Progenitor cell of endocrine pancreas (in vitro differentiated cells): Measurements from ENCODE around the gene TES. TPM values are rescaled to one million over a fixed set of nuclear protein-coding genes. Genes with fewer than 3 reads are reported as not detected.

ENCODE experiments used
- DNase-seq: peaks from one replicate; pipeline ENCODE4 v3.0.0; 2021; ENCODE audit warnings: low spot score; ENCODE audit not compliant: unreplicated experiment
- H3K27ac Mint-ChIP-seq: 2 replicates; pipeline ENCODE4 v1.8.0; 2021; ENCODE audit warnings: mild to moderate bottlenecking, moderate library complexity, mixed read lengths
- H3K27me3 Mint-ChIP-seq: 2 replicates; pipeline ENCODE4 v1.8.0; 2021; ENCODE audit warnings: mixed read lengths
- H3K36me3 Mint-ChIP-seq: 2 replicates; pipeline ENCODE4 v1.8.0; 2022; ENCODE audit warnings: mixed read lengths; ENCODE audit not compliant: insufficient read depth
- H3K4me1 Mint-ChIP-seq: 2 replicates; pipeline ENCODE4 v1.8.0; 2021; ENCODE audit warnings: low read depth, mixed read lengths
- H3K4me3 Mint-ChIP-seq: 2 replicates; pipeline ENCODE4 v1.8.0; 2021; ENCODE audit warnings: low read depth, mild to moderate bottlenecking, moderate library complexity, mixed read lengths
- H3K9me3 Mint-ChIP-seq: 2 replicates; pipeline ENCODE4 v1.8.0; 2021; ENCODE audit warnings: low read depth, mixed read lengths
- total RNA-seq: library from RNA; stranded (reverse); gene quantifications from 2 replicates; pipeline ENCODE4 v1.2.1, GENCODE V29; 2021
- TF ChIP-seq, protein P1 (sequence below): fragments of 200-600 bp; sonication (generic); IDR thresholded peaks from one replicate; pipeline ENCODE4 v1.5.0; 2021; ENCODE audit warnings: antibody characterized with exemption, mild to moderate bottlenecking; ENCODE audit not compliant: unreplicated experiment

The TES gene
- total RNA-seq, 1 donor from 2014 or later, result 123 TPM

DNA sequence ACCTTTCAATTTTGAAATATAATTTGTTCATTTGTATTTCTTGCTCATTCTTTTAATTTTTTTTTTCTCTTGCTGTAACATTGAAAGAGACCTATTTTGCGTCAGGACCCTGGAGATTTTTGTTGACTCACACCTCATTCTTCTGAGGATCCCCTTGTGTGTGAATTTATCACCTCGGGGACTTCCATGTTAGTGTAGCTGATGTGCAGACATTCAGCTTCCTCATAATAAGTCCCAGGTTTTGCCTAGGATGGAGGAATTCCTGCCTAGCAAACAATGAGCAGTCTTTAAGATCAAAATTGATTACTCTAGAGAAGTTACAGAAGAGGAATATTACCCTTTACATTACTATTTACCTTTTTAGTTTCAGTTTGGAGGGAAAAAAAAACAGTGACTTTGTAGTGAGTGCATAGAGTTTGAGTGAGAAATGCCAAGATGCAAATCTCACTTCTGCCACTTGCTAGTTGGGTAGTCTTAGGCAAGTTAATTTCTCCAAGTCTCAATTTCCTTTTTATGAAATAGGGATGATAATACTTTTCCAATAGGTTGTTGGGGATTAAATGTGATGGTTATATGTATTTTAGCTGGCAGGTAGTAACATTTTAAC is 14.3 kb downstream of the TES start:
- TF ChIP-seq, protein P1, sequence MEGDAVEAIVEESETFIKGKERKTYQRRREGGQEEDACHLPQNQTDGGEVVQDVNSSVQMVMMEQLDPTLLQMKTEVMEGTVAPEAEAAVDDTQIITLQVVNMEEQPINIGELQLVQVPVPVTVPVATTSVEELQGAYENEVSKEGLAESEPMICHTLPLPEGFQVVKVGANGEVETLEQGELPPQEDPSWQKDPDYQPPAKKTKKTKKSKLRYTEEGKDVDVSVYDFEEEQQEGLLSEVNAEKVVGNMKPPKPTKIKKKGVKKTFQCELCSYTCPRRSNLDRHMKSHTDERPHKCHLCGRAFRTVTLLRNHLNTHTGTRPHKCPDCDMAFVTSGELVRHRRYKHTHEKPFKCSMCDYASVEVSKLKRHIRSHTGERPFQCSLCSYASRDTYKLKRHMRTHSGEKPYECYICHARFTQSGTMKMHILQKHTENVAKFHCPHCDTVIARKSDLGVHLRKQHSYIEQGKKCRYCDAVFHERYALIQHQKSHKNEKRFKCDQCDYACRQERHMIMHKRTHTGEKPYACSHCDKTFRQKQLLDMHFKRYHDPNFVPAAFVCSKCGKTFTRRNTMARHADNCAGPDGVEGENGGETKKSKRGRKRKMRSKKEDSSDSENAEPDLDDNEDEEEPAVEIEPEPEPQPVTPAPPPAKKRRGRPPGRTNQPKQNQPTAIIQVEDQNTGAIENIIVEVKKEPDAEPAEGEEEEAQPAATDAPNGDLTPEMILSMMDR, result no peak
- Mint-ChIP-seq H3K27me3 (no peaks in the 10 kb centered on the region), H3K27ac (no peak overlapping the region), H3K4me1 (peaks cover 6% of the 10 kb centered on the region), H3K9me3 (no peaks in the 10 kb centered on the region), H3K36me3 (no peaks in the 10 kb centered on the region), H3K4me3 (no peak overlapping the region)
- no peak for DNase-seq

DNA sequence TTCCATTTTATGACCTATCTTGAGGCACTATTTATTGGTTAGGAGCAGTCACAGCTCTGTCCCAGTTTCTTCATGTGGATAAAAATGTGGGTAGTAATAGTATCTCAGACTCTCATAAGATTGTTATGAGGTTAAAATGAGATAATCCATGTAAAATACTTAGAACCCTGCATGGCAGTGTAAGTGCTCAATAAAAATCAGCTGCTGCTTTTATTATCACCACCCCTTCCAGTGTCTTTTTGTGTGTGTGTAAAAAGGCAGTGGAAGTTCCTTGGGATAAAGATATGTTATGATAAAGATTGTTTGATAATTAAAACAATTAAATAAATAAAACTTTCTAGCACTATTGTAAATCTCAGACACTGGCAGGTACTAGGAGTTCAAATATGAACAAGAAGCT is 15.5 kb downstream of the TES start:
- Mint-ChIP-seq H3K27me3 (no peaks in the 10 kb centered on the region), H3K36me3 (no peaks in the 10 kb centered on the region), H3K4me3 (no peak overlapping the region), H3K9me3 (no peaks in the 10 kb centered on the region), H3K4me1 (peaks cover 10% of the 10 kb centered on the region), H3K27ac (no peak overlapping the region)
- no peak for DNase-seq
- TF ChIP-seq, protein P1, result no peak

DNA sequence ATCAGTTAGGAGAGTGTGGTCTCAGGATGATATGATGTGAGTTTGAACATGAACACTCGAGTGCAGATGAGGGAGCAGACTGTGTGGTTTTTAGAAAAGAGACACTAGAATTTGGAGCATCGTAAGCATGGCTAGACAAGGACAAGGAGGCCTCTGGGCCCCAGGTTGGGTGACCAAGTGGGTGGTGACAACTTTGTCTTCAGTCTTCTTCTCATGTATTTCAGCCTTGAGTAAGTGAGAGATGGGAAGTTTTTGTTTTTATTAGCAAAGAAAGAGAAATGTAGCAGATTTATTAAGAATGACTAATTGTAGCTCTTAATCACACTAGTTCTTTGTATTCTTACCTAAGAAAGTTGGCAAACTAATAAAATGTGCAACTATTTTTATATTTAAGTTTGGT is 16.3 kb downstream of the TES start:
- no peaks in the 10 kb centered on the region for H3K36me3 Mint-ChIP-seq
- H3K27me3 Mint-ChIP-seq, result no peaks in the 10 kb centered on the region
- TF ChIP-seq, protein P1, result no peak
- no peak overlapping the region for H3K27ac Mint-ChIP-seq
- no peaks in the 10 kb centered on the region for H3K9me3 Mint-ChIP-seq
- H3K4me1 Mint-ChIP-seq, result peaks cover 13% of the 10 kb centered on the region
- no peak for DNase-seq
- no peak overlapping the region for H3K4me3 Mint-ChIP-seq

DNA sequence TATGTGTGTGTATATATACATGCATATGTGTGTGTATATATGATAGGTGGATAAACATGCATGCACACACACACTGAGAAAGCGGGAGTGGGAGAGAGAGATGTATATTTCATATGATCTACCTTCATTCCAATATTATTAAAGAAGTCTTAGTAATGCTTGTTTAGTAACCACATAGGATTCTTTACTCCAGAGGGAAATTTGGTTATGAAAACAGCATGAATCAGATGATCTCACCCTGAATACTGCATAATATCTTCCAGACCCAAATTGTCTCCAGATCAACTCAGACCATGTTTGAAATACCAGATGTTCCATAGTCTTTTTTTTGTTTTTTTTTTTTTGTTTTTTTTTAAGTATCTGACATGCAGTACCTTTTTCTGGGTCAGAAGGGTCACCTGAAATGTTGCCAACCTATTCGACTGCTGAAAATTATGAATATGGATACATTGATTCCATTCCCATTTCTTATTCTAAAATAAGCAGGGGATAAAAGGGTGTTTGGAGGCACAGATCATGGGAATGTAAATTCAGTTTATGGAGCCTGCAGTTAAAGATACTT is 17.4 kb downstream of the TES start:
- peaks cover 18% of the 10 kb centered on the region for H3K4me1 Mint-ChIP-seq
- no peak overlapping the region for H3K27ac Mint-ChIP-seq
- no peaks in the 10 kb centered on the region for H3K9me3 Mint-ChIP-seq
- DNase-seq, result no peak
- H3K27me3 Mint-ChIP-seq, result no peaks in the 10 kb centered on the region
- TF ChIP-seq, protein P1, result no peak
- no peaks in the 10 kb centered on the region for H3K36me3 Mint-ChIP-seq
- no peak overlapping the region for H3K4me3 Mint-ChIP-seq

DNA sequence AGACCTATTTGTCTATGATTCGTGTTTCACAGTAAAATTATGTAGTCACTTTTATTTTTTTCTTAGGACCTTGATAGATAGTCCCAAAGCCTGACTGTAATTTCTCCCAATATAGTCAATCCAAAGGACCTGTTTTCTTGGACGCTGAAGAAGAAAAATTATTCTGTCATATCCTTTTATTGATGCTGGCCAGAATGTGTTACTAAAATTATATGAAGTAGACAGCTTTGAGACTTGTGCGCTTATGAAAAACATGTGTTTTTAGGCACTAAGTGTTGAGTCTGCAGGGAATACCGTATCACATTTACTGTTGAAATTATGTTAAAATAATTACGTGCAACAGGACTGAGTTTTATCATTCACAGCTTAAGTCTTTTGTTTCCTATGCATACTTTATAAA is 17.9 kb downstream of the TES start:
- H3K27ac Mint-ChIP-seq, result no peak overlapping the region
- no peak overlapping the region for H3K4me3 Mint-ChIP-seq
- peaks cover 18% of the 10 kb centered on the region for H3K4me1 Mint-ChIP-seq
- no peaks in the 10 kb centered on the region for H3K27me3 Mint-ChIP-seq
- no peaks in the 10 kb centered on the region for H3K36me3 Mint-ChIP-seq
- no peaks in the 10 kb centered on the region for H3K9me3 Mint-ChIP-seq
- no peak for DNase-seq
- TF ChIP-seq, protein P1, result no peak
